GM12872 (cell line): Measurements from ENCODE around the gene CTIF.
A peak's percentile ranks its signal among the peaks of the same experiment; 100 is the strongest.

Experiments
- CTCF ChIP-seq: IDR thresholded peaks from 3 replicates; pipeline ENCODE4 v1.5.1; 2011; ENCODE audit warnings: low read depth, mild to moderate bottlenecking, low read length, moderate library complexity; ENCODE audit not compliant: insufficient read depth

Gene CTIF

GRCh38 chr18:48893061-48893607 is 354.3 kb downstream of the CTIF start:
- no peak for TF ChIP-seq CTCF

GRCh38 chr18:48893608-48894600 is 355.1 kb downstream of the CTIF start:
- TF ChIP-seq CTCF, result no peak

- TF ChIP-seq CTCF, result no peak
Measured at GRCh38 chr18:48894799-48895346, 356.0 kb downstream of the CTIF start.

- TF ChIP-seq CTCF, result no peak
Measured at GRCh38 chr18:48896326-48896874, 357.6 kb downstream of the CTIF start.

- peak; percentile 46 for TF ChIP-seq CTCF
Measured at GRCh38 chr18:48896875-48897511, 358.2 kb downstream of the CTIF start.

- TF ChIP-seq CTCF, result no peak
Measured at GRCh38 chr18:48897531-48897930, 358.7 kb downstream of the CTIF start.

- TF ChIP-seq CTCF, result no peak
Measured at GRCh38 chr18:48898521-48898920, 359.7 kb downstream of the CTIF start.
